Gastrocnemius medialis (tissue), 4 donors: ENCODE data around the gene PIAS4. TPM values are rescaled to one million over a fixed set of nuclear protein-coding genes. Genes with fewer than 3 reads are reported as not detected.

ENCODE experiments used
- ATAC-seq, 2 donors: fragments of 150-250 bp; one replicate each; pipeline ENCODE4 v1.9.1; 2016
- DNase-seq, 2 donors: peaks; one replicate each; pipeline ENCODE4 v3.0.0-alpha.2; 2019
- H3K27ac ChIP-seq, 4 donors: fragments of 200-600 bp; sonication (generic); 1 replicate in 1 of 4; 2 replicates in 3 of 4; pipeline ENCODE4 v1.5.1; 2016 to 2018; ENCODE audit warnings: mild to moderate bottlenecking in 2 of 4, moderate library complexity in 1 of 4
- H3K27me3 ChIP-seq, 3 donors: fragments of 200-600 bp; sonication (generic) in 2 of 3; 1 replicate in 1 of 3; 2 replicates in 2 of 3; pipeline versions ENCODE4 v1.5.1 to v1.6.0; 2016 to 2019; ENCODE audit warnings: mild to moderate bottlenecking in 1 of 3, moderate library complexity in 1 of 3
- H3K36me3 ChIP-seq, 2 donors: fragments of 200-600 bp; sonication (generic) in 1 of 2; one replicate each; pipeline ENCODE4 v1.5.1; 2017 to 2018
- H3K4me1 ChIP-seq, 2 donors: fragments of 200-600 bp; sonication (generic) in 1 of 2; one replicate each; pipeline ENCODE4 v1.5.1; 2016 to 2017; ENCODE audit warnings: mild to moderate bottlenecking in 2 of 2
- H3K4me3 ChIP-seq, 4 donors: fragments of 200-600 bp; sonication (generic) in 3 of 4; 1 replicate in 1 of 4; 2 replicates in 3 of 4; pipeline ENCODE4 v1.5.1; 2016 to 2019; ENCODE audit warnings: mild to moderate bottlenecking in 2 of 4
- H3K9me3 ChIP-seq, 3 donors: fragments of 200-600 bp; sonication (generic) in 2 of 3; 1 replicate in 1 of 3; 2 replicates in 2 of 3; pipeline ENCODE4 v1.5.1; 2016 to 2019
- POLR2A ChIP-seq, 2 donors: fragments of 450-650 bp; IDR thresholded peaks; one replicate each; pipeline ENCODE4 v1.6.1; 2017; ENCODE audit warnings: antibody characterized with exemption in 2 of 2, mild to moderate bottlenecking in 2 of 2, moderate library complexity in 2 of 2
- in situ Hi-C, 4 donors: fragments of 200-750 bp; cut with MboI; loops; one replicate each; pipeline versions ENCODE4 v1.15.0 to v1.8.0; 2017; ENCODE audit warnings: low sequenced_read_pairs in 4 of 4
- intact Hi-C: fragments of 100-400 bp; cut with DNase I; formaldehyde crosslinking; loops from one replicate; pipeline ENCODE4 v1.15.1; 2023; ENCODE audit warnings: low total_unique reads
- total RNA-seq, 4 donors: library from RNA; depleted of rRNA; stranded (reverse); fragments of >200 nt; gene quantifications; one replicate each; pipeline versions ENCODE4 v1.1.0 to v1.2.3, GENCODE V29; 2016
- TF ChIP-seq, protein P1 (sequence below), 5 experiments: fragments of 450-650 bp in 3 of 5; fragments of 200-600 bp in 2 of 5; sonication (generic) in 2 of 5; IDR thresholded peaks in 4 of 5; conservative IDR thresholded peaks in 1 of 5; 1 replicate in 4 of 5; 2 replicates in 1 of 5; pipeline ENCODE4 v1.5.1; 2016 to 2019; ENCODE audit warnings: antibody characterized with exemption in 5 of 5, mild to moderate bottlenecking in 3 of 5, moderate library complexity in 3 of 5

Gene PIAS4
- total RNA-seq, 4 donors from 2014 or later = 15.5 to 20.0 (median 17.5) TPM

DNA sequence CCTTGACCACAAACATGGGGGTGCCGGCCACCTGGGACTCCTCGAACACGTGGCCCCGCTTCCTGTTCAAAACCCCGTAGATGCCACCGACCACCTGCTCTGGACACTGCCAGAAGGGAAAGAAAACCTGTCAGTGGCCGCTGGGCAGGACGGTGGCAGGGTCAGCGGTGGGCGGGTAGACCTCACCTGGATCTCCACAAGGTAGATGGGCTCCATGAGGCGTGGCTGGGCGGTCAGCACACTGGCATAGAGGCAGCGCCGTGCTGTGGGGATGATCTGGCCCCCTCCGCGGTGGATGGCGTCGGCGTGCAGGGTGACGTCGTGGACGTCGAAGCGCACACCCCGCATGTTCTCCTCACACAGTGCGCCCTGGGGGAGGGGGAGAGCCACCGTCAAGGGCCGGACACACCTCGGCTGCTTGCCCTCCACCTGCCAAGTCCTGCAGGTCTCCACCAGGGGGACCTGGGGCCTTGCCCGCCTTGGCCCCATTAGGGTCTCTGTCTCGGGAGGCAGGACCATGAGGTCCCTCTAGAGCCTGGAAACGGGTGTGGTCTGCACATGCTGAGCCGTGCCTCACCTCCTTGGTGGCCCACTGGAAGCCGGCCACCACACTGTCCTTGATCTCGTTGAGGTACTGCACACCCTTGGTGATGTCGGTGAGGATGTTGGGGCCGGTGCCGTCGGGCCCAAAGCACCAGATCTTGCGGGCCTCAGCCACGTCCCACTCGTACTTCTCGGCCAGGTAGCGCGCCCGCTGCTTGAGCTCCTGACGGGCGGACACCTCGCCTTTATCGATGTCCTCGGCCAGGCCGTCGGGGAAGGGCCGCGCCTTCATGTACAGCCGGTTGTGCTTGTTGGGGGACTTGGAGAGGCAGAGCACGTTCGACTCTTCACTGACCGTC, 30.0 kb upstream of the PIAS4 start:
- H3K4me3 ChIP-seq = no peak overlapping the region
- intact Hi-C loops = loop anchor here (10.0 kb wide), 1 partner anchor 1813 kb away; the partner anchor contains the start of gene DOT1L
- TF ChIP-seq POLR2A (IDR thresholded peaks at IDR 0.05) = no peak
- TF ChIP-seq, protein P1, sequence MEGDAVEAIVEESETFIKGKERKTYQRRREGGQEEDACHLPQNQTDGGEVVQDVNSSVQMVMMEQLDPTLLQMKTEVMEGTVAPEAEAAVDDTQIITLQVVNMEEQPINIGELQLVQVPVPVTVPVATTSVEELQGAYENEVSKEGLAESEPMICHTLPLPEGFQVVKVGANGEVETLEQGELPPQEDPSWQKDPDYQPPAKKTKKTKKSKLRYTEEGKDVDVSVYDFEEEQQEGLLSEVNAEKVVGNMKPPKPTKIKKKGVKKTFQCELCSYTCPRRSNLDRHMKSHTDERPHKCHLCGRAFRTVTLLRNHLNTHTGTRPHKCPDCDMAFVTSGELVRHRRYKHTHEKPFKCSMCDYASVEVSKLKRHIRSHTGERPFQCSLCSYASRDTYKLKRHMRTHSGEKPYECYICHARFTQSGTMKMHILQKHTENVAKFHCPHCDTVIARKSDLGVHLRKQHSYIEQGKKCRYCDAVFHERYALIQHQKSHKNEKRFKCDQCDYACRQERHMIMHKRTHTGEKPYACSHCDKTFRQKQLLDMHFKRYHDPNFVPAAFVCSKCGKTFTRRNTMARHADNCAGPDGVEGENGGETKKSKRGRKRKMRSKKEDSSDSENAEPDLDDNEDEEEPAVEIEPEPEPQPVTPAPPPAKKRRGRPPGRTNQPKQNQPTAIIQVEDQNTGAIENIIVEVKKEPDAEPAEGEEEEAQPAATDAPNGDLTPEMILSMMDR (IDR thresholded peaks at IDR 0.05 in 4 of 5, conservative IDR thresholded peaks at IDR 0.05 in 1 of 5) = no peak
- peak overlapping the region; percentile 28 to 73 (median 55) for H3K27ac ChIP-seq
- H3K9me3 ChIP-seq = no peaks in the 10 kb centered on the region
- ATAC-seq (no peak), DNase-seq (peak in 1 of 2 donors; percentile 24)
- peaks cover 0 to 76% of the 10 kb centered on the region in 2 donors for H3K36me3 ChIP-seq
- in situ Hi-C loops = no loop called here
- H3K27me3 ChIP-seq = no peaks in the 10 kb centered on the region
- peaks cover 0 to 3% of the 10 kb centered on the region in 2 donors for H3K4me1 ChIP-seq

DNA sequence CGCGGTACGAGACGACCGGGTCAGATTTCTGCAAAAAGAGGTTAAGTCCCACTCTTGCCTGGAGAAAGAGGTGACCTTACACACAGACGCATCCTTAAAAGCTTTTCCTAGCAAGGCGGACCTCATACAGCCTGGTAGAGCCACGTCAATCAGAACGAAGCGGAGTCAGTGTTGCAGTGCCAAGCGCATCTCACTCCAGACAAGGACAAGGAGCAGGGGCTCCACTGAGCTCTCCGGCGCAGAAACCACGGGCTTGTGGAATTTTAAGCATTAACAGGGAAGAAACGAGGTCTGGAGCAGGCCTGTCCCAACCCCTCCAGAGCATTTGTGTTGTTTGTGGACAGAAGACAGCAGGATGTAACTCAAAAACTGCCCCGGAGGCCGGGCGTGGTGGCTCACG, 29.4 kb upstream of the PIAS4 start:
- Histone ChIP-seq H3K4me1 (peaks cover 7% of the 10 kb centered on the region in 2 donors), H3K4me3 (no peak overlapping the region), H3K36me3 (peaks cover 0 to 82% of the 10 kb centered on the region in 2 donors), H3K27me3 (no peaks in the 10 kb centered on the region), H3K9me3 (no peaks in the 10 kb centered on the region), H3K27ac (peak overlapping the region in 2 of 4 donors; percentile 10 to 22)
- TF ChIP-seq, protein P1 (IDR thresholded peaks at IDR 0.05 in 4 of 5, conservative IDR thresholded peaks at IDR 0.05 in 1 of 5) = no peak
- TF ChIP-seq POLR2A (IDR thresholded peaks at IDR 0.05) = no peak
- in situ Hi-C loops (no loop called here), intact Hi-C loops (loop anchor here (10.0 kb wide), 1 partner anchor 1813 kb away; the partner anchor contains the start of gene DOT1L)
- ATAC-seq (no peak), DNase-seq (no peak)

DNA sequence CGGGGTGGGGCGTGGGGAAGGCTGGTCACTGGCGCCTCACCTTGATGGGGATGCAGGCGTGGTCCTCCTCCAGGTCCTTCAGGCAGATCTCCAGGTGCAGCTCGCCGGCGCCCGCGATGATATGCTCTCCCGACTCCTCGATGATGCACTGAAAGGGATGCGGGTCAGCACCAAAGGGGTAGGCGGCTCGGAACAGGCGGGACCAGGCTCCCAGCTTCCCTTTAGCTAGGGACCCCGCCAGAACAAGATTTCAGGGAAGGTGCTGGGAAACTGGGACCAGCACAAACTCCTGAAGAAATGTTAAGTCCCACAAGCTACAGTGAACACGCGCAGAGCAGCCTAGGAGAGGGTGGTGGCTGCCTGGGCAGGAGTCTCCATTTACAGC, 28.3 kb upstream of the PIAS4 start:
- in situ Hi-C loops (no loop called here), intact Hi-C loops (loop anchor here (10.0 kb wide), 1 partner anchor 1814 kb away; the partner anchor contains the start of gene DOT1L)
- TF ChIP-seq, protein P1 (IDR thresholded peaks at IDR 0.05 in 4 of 5, conservative IDR thresholded peaks at IDR 0.05 in 1 of 5) = no peak
- no peak for TF ChIP-seq POLR2A (IDR thresholded peaks at IDR 0.05)
- H3K27me3 ChIP-seq = no peaks in the 10 kb centered on the region
- H3K4me3 ChIP-seq = no peak overlapping the region
- no peaks in the 10 kb centered on the region for H3K9me3 ChIP-seq
- H3K27ac ChIP-seq = peak overlapping the region in 2 of 4 donors; percentile 33 to 48
- ATAC-seq (no peak), DNase-seq (peak in 1 of 2 donors; percentile 28)
- H3K36me3 ChIP-seq = peaks cover 0 to 94% of the 10 kb centered on the region in 2 donors
- H3K4me1 ChIP-seq = peaks cover 17 to 18% of the 10 kb centered on the region in 2 donors

DNA sequence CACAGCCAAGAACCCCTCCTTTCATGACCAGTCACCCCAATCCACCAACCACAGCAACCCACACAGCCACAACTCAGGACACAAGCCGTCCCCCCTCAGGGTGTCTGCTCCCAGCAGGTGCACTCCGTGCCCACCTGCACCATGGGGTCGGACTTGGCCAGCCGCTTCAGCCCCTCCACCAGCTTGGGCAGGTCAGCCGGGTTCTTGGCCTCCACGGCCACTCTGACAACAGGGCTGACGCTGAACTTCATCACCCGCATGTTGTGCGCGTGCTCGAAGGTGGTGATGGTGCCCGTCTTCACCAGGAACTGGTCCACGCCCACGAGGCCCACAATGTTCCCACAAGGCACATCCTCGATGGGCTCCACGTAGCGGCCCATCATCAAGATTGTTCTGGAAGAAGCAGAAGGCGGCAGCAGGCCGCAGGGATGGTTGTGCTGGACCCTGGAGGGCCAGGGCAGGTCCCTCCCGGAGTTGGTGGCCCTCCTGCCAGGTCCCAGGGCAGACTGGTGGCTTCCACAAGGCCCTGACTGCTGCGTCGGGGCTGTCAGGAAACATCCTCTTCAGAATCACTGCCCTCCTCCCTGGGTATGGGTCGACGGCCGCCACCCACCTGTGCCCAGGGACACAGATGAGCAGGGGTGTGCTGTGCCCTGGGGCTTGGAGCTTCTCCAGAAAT, 27.7 kb upstream of the PIAS4 start:
- TF ChIP-seq POLR2A (IDR thresholded peaks at IDR 0.05) = no peak
- TF ChIP-seq, protein P1 (IDR thresholded peaks at IDR 0.05 in 4 of 5, conservative IDR thresholded peaks at IDR 0.05 in 1 of 5) = no peak
- Histone ChIP-seq H3K27ac (peak overlapping the region in 2 of 4 donors; percentile 89 to 100), H3K36me3 (peaks cover 0 to 94% of the 10 kb centered on the region in 2 donors), H3K4me1 (peaks cover 17 to 19% of the 10 kb centered on the region in 2 donors), H3K4me3 (no peak overlapping the region), H3K9me3 (no peaks in the 10 kb centered on the region), H3K27me3 (no peaks in the 10 kb centered on the region)
- intact Hi-C loops = loop anchor here (10.0 kb wide), 2 partner anchors 365 to 1815 kb away; partner anchors contain the start of genes DOT1L and MPND
- DNase-seq (peak in 1 of 2 donors; percentile 14), ATAC-seq (no peak)
- in situ Hi-C loops = loop anchor here in 1 of 4 donors (10.0 kb wide), 1 partner anchor 85 kb away; the partner anchor contains the start of gene ZBTB7A
